Neural progenitor cell (in vitro differentiated cells): Measurements from ENCODE around the gene VWA8.

Source experiments
- EZH2 ChIP-seq: fragments of 200-600 bp; sonication (generic); IDR thresholded peaks from 2 replicates; pipeline ENCODE4 v1.6.1; 2017; ENCODE audit warnings: antibody characterized with exemption, mild to moderate bottlenecking, moderate library complexity
- EZH2phosphoT487 ChIP-seq: fragments of 200-600 bp; sonication (generic); IDR thresholded peaks from 2 replicates; pipeline ENCODE4 v1.6.1; 2017; ENCODE audit warnings: antibody characterized with exemption
- TF ChIP-seq, protein P1 (sequence below): fragments of 200-600 bp; sonication (generic); IDR thresholded peaks from 2 replicates; pipeline ENCODE4 v1.5.1; 2017; ENCODE audit warnings: antibody characterized with exemption, mild to moderate bottlenecking

DNA sequence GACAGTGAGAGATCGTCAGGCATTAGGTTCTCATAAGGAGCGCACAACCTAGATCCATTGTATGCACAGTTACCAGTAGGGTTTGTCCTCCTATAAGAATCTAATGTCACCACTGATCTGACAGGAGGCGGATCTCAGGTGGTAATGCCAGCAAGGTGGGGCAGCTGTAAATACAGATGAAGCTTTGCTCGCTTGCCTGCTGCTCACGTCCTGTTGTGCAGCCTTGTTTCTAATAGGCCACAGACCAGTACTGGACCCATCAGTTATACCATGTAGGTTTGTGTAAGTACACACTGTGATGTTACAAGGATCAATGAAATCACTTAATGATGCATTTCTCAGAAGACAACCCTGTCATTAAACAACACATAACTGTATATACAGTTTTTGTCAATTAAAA lies 23.5 kb downstream of the VWA8 start:
- TF ChIP-seq, protein P1, sequence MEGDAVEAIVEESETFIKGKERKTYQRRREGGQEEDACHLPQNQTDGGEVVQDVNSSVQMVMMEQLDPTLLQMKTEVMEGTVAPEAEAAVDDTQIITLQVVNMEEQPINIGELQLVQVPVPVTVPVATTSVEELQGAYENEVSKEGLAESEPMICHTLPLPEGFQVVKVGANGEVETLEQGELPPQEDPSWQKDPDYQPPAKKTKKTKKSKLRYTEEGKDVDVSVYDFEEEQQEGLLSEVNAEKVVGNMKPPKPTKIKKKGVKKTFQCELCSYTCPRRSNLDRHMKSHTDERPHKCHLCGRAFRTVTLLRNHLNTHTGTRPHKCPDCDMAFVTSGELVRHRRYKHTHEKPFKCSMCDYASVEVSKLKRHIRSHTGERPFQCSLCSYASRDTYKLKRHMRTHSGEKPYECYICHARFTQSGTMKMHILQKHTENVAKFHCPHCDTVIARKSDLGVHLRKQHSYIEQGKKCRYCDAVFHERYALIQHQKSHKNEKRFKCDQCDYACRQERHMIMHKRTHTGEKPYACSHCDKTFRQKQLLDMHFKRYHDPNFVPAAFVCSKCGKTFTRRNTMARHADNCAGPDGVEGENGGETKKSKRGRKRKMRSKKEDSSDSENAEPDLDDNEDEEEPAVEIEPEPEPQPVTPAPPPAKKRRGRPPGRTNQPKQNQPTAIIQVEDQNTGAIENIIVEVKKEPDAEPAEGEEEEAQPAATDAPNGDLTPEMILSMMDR, result no peak
- TF ChIP-seq EZH2 (no peak), EZH2phosphoT487 (no peak)
